ENCODE results near the gene LUC7L3.

GRCh38 chr17:50794361-50794760, 75.0 kb downstream of the LUC7L3 start:
- TF ChIP-seq CTCF (conservative IDR thresholded peaks at IDR 0.05 in 1 of 2, IDR thresholded peaks at IDR 0.05 in 1 of 2; ENCODE audit: extremely low read depth in 1 of 2, insufficient read depth in 1 of 2, low read depth in 1 of 2, low read length in 2 of 2) (no peak), EZH2 (IDR thresholded peaks at IDR 0.05; ENCODE audit: borderline replicate concordance, low read length) (no peak)
